22Rv1 (cell line): ENCODE results near the gene SCAMP2.

Experiments
- H3K27ac ChIP-seq: fragments of 450-650 bp; 2 replicates; pipeline ENCODE4 v1.5.1; 2017
- ZFX ChIP-seq: fragments of 450-650 bp; IDR thresholded peaks from 2 replicates; pipeline ENCODE4 v1.6.1; 2017; ENCODE audit warnings: antibody characterized with exemption, borderline replicate concordance
- TF ChIP-seq, protein P1 (sequence below): fragments of 450-650 bp; IDR thresholded peaks from 2 replicates; pipeline ENCODE4 v1.5.1; 2017; ENCODE audit warnings: mild to moderate bottlenecking

Gene SCAMP2

DNA sequence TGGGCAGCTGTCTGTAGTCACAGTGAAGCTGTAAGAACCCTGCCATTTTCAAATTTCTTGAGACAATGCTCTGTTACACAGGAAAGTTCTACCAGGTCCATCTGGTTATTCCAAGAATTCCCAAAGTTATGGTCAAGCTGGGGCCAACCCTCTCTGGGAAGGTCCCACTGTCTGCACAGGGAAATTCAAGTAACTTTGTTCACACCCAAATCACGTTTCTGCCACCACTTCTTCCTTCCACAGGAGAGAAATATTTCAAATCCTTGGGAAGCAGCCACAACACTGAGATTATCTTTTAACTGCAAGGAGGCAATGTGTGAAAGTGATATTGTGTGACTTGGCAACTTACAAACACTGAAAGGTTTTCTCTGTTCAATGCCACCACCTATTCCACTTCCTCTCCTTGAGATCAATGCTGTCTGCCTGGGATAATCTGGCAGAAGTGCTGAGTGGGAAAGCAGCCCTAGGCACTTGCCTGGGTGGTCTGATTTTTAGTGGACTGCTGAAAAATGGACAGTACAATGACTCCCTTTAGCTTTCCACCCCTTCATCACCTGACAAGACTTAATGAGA, 5.6 kb downstream of the SCAMP2 start:
- no peak for TF ChIP-seq ZFX
- TF ChIP-seq, protein P1, sequence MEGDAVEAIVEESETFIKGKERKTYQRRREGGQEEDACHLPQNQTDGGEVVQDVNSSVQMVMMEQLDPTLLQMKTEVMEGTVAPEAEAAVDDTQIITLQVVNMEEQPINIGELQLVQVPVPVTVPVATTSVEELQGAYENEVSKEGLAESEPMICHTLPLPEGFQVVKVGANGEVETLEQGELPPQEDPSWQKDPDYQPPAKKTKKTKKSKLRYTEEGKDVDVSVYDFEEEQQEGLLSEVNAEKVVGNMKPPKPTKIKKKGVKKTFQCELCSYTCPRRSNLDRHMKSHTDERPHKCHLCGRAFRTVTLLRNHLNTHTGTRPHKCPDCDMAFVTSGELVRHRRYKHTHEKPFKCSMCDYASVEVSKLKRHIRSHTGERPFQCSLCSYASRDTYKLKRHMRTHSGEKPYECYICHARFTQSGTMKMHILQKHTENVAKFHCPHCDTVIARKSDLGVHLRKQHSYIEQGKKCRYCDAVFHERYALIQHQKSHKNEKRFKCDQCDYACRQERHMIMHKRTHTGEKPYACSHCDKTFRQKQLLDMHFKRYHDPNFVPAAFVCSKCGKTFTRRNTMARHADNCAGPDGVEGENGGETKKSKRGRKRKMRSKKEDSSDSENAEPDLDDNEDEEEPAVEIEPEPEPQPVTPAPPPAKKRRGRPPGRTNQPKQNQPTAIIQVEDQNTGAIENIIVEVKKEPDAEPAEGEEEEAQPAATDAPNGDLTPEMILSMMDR: no peak
- no peak overlapping the region for H3K27ac ChIP-seq

GRCh38 chr15:74866090-74866489, 7.1 kb downstream of the SCAMP2 start:
- TF ChIP-seq ZFX: no peak
- TF ChIP-seq, protein P1: no peak

DNA sequence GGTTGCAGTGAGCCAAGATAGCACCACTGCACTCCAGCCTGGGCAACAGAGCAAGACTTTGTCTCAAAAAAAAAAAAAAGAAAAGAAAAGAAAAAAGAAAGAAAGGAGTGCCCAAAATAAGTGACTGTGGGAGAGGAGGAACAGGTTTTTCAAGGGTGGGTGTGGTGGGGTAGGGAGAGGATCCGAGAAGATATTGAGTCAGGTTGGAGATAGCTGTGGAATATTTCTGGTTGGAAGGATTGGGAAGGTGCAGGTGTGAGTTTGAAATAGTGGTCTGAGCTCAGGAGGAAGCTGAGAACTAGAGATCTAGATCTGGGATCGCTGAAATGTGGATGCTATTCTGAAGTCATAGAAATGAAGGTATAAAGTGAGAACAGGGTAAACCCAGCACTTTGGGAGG, 7.8 kb downstream of the SCAMP2 start:
- no peak overlapping the region for H3K27ac ChIP-seq
- TF ChIP-seq ZFX: no peak
- TF ChIP-seq, protein P1: no peak

More at GRCh38 chr15:74866090-74866489, 7.1 kb downstream of the SCAMP2 start:
- no peak overlapping the region for H3K27ac ChIP-seq

DNA sequence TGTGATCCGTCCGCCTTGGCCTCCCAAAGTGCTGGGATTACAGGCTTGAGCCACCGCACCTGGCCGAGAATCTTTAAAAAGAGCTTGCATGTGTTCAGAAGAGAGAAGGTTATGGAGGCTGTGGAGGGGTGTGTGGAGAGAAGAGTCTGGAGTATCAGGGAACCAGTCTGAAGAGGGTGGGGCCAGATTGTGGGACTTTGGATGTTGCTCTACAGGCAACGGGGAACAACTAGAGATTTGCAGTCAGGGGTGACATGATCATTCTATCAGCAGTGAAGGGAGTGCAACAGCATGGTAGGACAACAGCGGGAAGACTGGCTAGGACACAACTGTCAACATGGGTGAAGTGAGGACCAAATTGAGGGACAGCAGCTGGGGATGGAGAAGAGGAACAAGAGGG, 8.9 kb downstream of the SCAMP2 start:
- no peak overlapping the region for H3K27ac ChIP-seq
- TF ChIP-seq, protein P1: no peak
- no peak for TF ChIP-seq ZFX

GRCh38 chr15:74863239-74864056, 9.7 kb downstream of the SCAMP2 start:
- no peak overlapping the region for H3K27ac ChIP-seq
- no peak for TF ChIP-seq ZFX
- TF ChIP-seq, protein P1: no peak

- no peak for TF ChIP-seq ZFX
- TF ChIP-seq, protein P1: no peak
- no peak overlapping the region for H3K27ac ChIP-seq
Observed at GRCh38 chr15:74858369-74858740, 14.8 kb downstream of the SCAMP2 start.

GRCh38 chr15:74857671-74858368, 15.3 kb downstream of the SCAMP2 start:
- no peak for TF ChIP-seq ZFX
- TF ChIP-seq, protein P1: no peak
- no peak overlapping the region for H3K27ac ChIP-seq
